MM.1S (cell line): ENCODE data around the gene GPER1.

Source experiments
- CTCF ChIP-seq: fragments of 300-600 bp; sonication (generic); IDR thresholded peaks from 2 replicates; pipeline ENCODE4 v1.5.1; 2016; ENCODE audit warnings: antibody characterized with exemption, low read length, mixed read lengths
- EZH2 ChIP-seq: fragments of 300-600 bp; sonication (generic); optimal IDR thresholded peaks from 2 replicates; pipeline ENCODE3; 2017; ENCODE audit warnings: low read depth, mild to moderate bottlenecking, antibody characterized with exemption, low read length, mixed read lengths
- EZH2phosphoT487 ChIP-seq: fragments of 300-600 bp; sonication (generic); IDR thresholded peaks from 2 replicates; pipeline ENCODE4 v1.6.1; 2018; ENCODE audit warnings: antibody characterized with exemption, low read length

GRCh38 chr7:1131471-1132265 is 43.8 kb downstream of the GPER1 start:
- TF ChIP-seq CTCF (no peak), EZH2 (no peak), EZH2phosphoT487 (no peak)
